OCI-LY1 (cell line): ENCODE data around the gene PDE1C.

Source experiments
- H2AFZ ChIP-seq: fragments of 200-600 bp; sonication (generic), shearing (Covaris generic); 2 replicates; pipeline ENCODE4 v1.6.0; 2014; ENCODE audit warnings: antibody characterized with exemption, mild to moderate bottlenecking, low read length
- H3F3A ChIP-seq: fragments of 200-600 bp; sonication (generic), shearing (Covaris generic); 2 replicates; pipeline ENCODE4 v1.6.0; 2014; ENCODE audit warnings: mild to moderate bottlenecking, antibody characterized with exemption, low read length, moderate library complexity; ENCODE audit not compliant: insufficient read depth
- H3K27ac ChIP-seq: fragments of 200-600 bp; sonication (generic); 2 replicates; pipeline ENCODE4 v1.5.1; 2014; ENCODE audit warnings: low read length, mixed run types, mild to moderate bottlenecking, low read depth; ENCODE audit not compliant: poor library complexity, severe bottlenecking
- H3K27me3 ChIP-seq: fragments of 200-600 bp; sonication (generic); 2 replicates; pipeline ENCODE4 v1.6.0; 2014; ENCODE audit warnings: antibody characterized with exemption, mild to moderate bottlenecking, low read length, moderate library complexity; ENCODE audit not compliant: insufficient read depth
- H3K36me3 ChIP-seq: fragments of 200-600 bp; sonication (generic); 2 replicates; pipeline ENCODE4 v1.6.1; 2014; ENCODE audit warnings: mild to moderate bottlenecking, antibody characterized with exemption, low read length, moderate library complexity, mixed read lengths; ENCODE audit not compliant: insufficient read depth
- H3K4me1 ChIP-seq: fragments of 200-600 bp; sonication (generic); 2 replicates; pipeline ENCODE4 v1.5.1; 2014; ENCODE audit warnings: mild to moderate bottlenecking, low read length, moderate library complexity; ENCODE audit not compliant: insufficient read depth, severe bottlenecking
- H3K4me2 ChIP-seq: fragments of 200-600 bp; sonication (generic), shearing (Covaris generic); 2 replicates; pipeline ENCODE4 v1.6.1; 2014; ENCODE audit warnings: low read length
- H3K4me3 ChIP-seq: fragments of 200-600 bp; sonication (generic); 2 replicates; pipeline ENCODE4 v1.5.1; 2014; ENCODE audit warnings: low read length, low read depth, mild to moderate bottlenecking, mixed read lengths; ENCODE audit not compliant: poor library complexity, severe bottlenecking
- H3K79me2 ChIP-seq: fragments of 200-600 bp; shearing (Covaris generic); 2 replicates; pipeline ENCODE4 v1.6.1; 2016; ENCODE audit warnings: mixed run types, low read length, mixed read lengths; ENCODE audit not compliant: insufficient read depth
- H3K9ac ChIP-seq: fragments of 200-600 bp; sonication (generic), shearing (Covaris generic); 2 replicates; pipeline ENCODE4 v1.6.1; 2014; ENCODE audit warnings: mild to moderate bottlenecking, low read length, mixed read lengths
- H3K9me2 ChIP-seq: fragments of 200-600 bp; sonication (generic), shearing (Covaris generic); 2 replicates; pipeline ENCODE4 v1.6.1; 2014; ENCODE audit warnings: low read depth, mild to moderate bottlenecking, low read length, mixed read lengths
- H3K9me3 ChIP-seq: fragments of 200-600 bp; shearing (Covaris generic); 2 replicates; pipeline ENCODE4 v1.6.1; 2014; ENCODE audit warnings: low read length, mixed read lengths
- H4K20me1 ChIP-seq: fragments of 200-600 bp; sonication (generic), shearing (Covaris generic); 2 replicates; pipeline ENCODE4 v1.6.0; 2016; ENCODE audit warnings: mild to moderate bottlenecking, low read length; ENCODE audit not compliant: insufficient read depth
- CTCF ChIP-seq: fragments of 200-600 bp; sonication (generic), shearing (Covaris generic); IDR thresholded peaks from 2 replicates; pipeline ENCODE4 v1.5.1; 2017; ENCODE audit warnings: mild to moderate bottlenecking, antibody characterized with exemption, low read length, moderate library complexity, mixed read lengths
- EZH2 ChIP-seq: fragments of 200-600 bp; sonication (generic), shearing (Covaris generic); IDR thresholded peaks from 2 replicates; pipeline ENCODE4 v1.8.0; 2017; ENCODE audit warnings: borderline replicate concordance, mixed run types, mild to moderate bottlenecking, antibody characterized with exemption, low read length, moderate library complexity, mixed read lengths

The PDE1C gene

GRCh38 chr7:31950091-31950755 lies 120.0 kb downstream of the PDE1C start:
- no peak overlapping the region for H2AFZ ChIP-seq
- H3K27me3 ChIP-seq: no peaks in the 10 kb centered on the region; the same call in 1 of the 2 replicates
- H4K20me1 ChIP-seq: no peaks in the 10 kb centered on the region
- H3K4me2 ChIP-seq: no peak overlapping the region
- H3K4me1 ChIP-seq: no peaks in the 10 kb centered on the region
- H3K36me3 ChIP-seq: no peaks in the 10 kb centered on the region
- no peaks in the 10 kb centered on the region for H3K79me2 ChIP-seq
- no peaks in the 10 kb centered on the region for H3K9me3 ChIP-seq
- H3K27ac ChIP-seq: no peak overlapping the region
- no peak overlapping the region for H3K9ac ChIP-seq
- no peak overlapping the region for H3K4me3 ChIP-seq
- no peaks in the 10 kb centered on the region for H3F3A ChIP-seq
- no peak for TF ChIP-seq CTCF
- TF ChIP-seq EZH2: no peak
- no peaks in the 10 kb centered on the region for H3K9me2 ChIP-seq

- Histone ChIP-seq H3F3A (no peaks in the 10 kb centered on the region), H3K27me3 (no peaks in the 10 kb centered on the region; the same call in 1 of the 2 replicates), H3K4me3 (no peak overlapping the region), H3K4me1 (no peaks in the 10 kb centered on the region), H3K36me3 (no peaks in the 10 kb centered on the region), H3K27ac (no peak overlapping the region), H4K20me1 (no peaks in the 10 kb centered on the region), H3K9me3 (no peaks in the 10 kb centered on the region), H3K4me2 (no peak overlapping the region), H2AFZ (no peak overlapping the region), H3K79me2 (no peaks in the 10 kb centered on the region), H3K9ac (no peak overlapping the region), H3K9me2 (no peaks in the 10 kb centered on the region)
- TF ChIP-seq EZH2: no peak
- TF ChIP-seq CTCF: no peak
Observed at GRCh38 chr7:31948029-31948428, 122.2 kb downstream of the PDE1C start.

GRCh38 chr7:31940167-31940566 lies 130.0 kb downstream of the PDE1C start:
- Histone ChIP-seq H3K9ac (no peak overlapping the region), H4K20me1 (no peaks in the 10 kb centered on the region), H3F3A (no peaks in the 10 kb centered on the region), H3K9me3 (no peaks in the 10 kb centered on the region), H3K36me3 (no peaks in the 10 kb centered on the region), H3K4me2 (no peak overlapping the region), H3K27ac (no peak overlapping the region), H3K27me3 (no peaks in the 10 kb centered on the region), H3K9me2 (no peaks in the 10 kb centered on the region), H3K4me1 (no peaks in the 10 kb centered on the region), H3K4me3 (no peak overlapping the region), H2AFZ (no peak overlapping the region), H3K79me2 (no peaks in the 10 kb centered on the region)
- TF ChIP-seq EZH2 (no peak), CTCF (no peak)
